Measurements from ENCODE around the gene DCBLD2. TPM values are rescaled to one million over a fixed set of nuclear protein-coding genes. Genes with fewer than 3 reads are reported as not detected.

DCBLD2 gene
- total RNA-seq, 1 donor from 2014 or later = 5.1 TPM

- Mint-ChIP-seq H3K27me3 (ENCODE audit: low read depth) (peaks cover 9% of the 10 kb centered on the region), H3K4me3 (ENCODE audit: low read depth) (no peak overlapping the region), H3K27ac (no peak overlapping the region), H3K4me1 (ENCODE audit: low read depth) (peaks cover 21% of the 10 kb centered on the region), H3K9me3 (no peaks in the 10 kb centered on the region), H3K36me3 (ENCODE audit: low read depth) (no peaks in the 10 kb centered on the region)
- DNase-seq (ENCODE audit: low spot score) = no peak
- intact Hi-C loops (cut with micrococcal nuclease) = no loop called here
Observed at GRCh38 chr3:98778852-98779413, 122.6 kb downstream of the DCBLD2 start.

- Mint-ChIP-seq H3K27me3 (ENCODE audit: low read depth) (peaks cover 9% of the 10 kb centered on the region), H3K4me3 (ENCODE audit: low read depth) (no peak overlapping the region), H3K27ac (no peak overlapping the region), H3K36me3 (ENCODE audit: low read depth) (no peaks in the 10 kb centered on the region), H3K4me1 (ENCODE audit: low read depth) (peaks cover 21% of the 10 kb centered on the region), H3K9me3 (no peaks in the 10 kb centered on the region)
- intact Hi-C loops (cut with micrococcal nuclease) = no loop called here
- no peak for DNase-seq (ENCODE audit: low spot score)
Observed at GRCh38 chr3:98778383-98778782, 123.1 kb downstream of the DCBLD2 start.

- no peaks in the 10 kb centered on the region for H3K36me3 Mint-ChIP-seq (ENCODE audit: low read depth)
- no peak overlapping the region for H3K27ac Mint-ChIP-seq
- peaks cover 9% of the 10 kb centered on the region for H3K27me3 Mint-ChIP-seq (ENCODE audit: low read depth)
- intact Hi-C loops (cut with micrococcal nuclease) = no loop called here
- H3K9me3 Mint-ChIP-seq = no peaks in the 10 kb centered on the region
- H3K4me3 Mint-ChIP-seq (ENCODE audit: low read depth) = no peak overlapping the region
- no peak for DNase-seq (ENCODE audit: low spot score)
- H3K4me1 Mint-ChIP-seq (ENCODE audit: low read depth) = peaks cover 19% of the 10 kb centered on the region
Observed at GRCh38 chr3:98777801-98778220, 123.7 kb downstream of the DCBLD2 start.

- no peaks in the 10 kb centered on the region for H3K36me3 Mint-ChIP-seq (ENCODE audit: low read depth)
- H3K27ac Mint-ChIP-seq = no peak overlapping the region
- no peak for DNase-seq (ENCODE audit: low spot score)
- no peaks in the 10 kb centered on the region for H3K9me3 Mint-ChIP-seq
- H3K4me3 Mint-ChIP-seq (ENCODE audit: low read depth) = no peak overlapping the region
- peaks cover 19% of the 10 kb centered on the region for H3K4me1 Mint-ChIP-seq (ENCODE audit: low read depth)
- H3K27me3 Mint-ChIP-seq (ENCODE audit: low read depth) = peaks cover 9% of the 10 kb centered on the region
- intact Hi-C loops (cut with micrococcal nuclease) = no loop called here
Observed at GRCh38 chr3:98777286-98777685, 124.2 kb downstream of the DCBLD2 start.

GRCh38 chr3:98776140-98776493, 125.4 kb downstream of the DCBLD2 start:
- intact Hi-C loops (cut with micrococcal nuclease) = no loop called here
- H3K4me1 Mint-ChIP-seq (ENCODE audit: low read depth) = peaks cover 19% of the 10 kb centered on the region
- H3K9me3 Mint-ChIP-seq = no peaks in the 10 kb centered on the region
- H3K4me3 Mint-ChIP-seq (ENCODE audit: low read depth) = no peak overlapping the region
- peaks cover 11% of the 10 kb centered on the region for H3K27me3 Mint-ChIP-seq (ENCODE audit: low read depth)
- no peak for DNase-seq (ENCODE audit: low spot score)
- H3K27ac Mint-ChIP-seq = no peak overlapping the region
- no peaks in the 10 kb centered on the region for H3K36me3 Mint-ChIP-seq (ENCODE audit: low read depth)

GRCh38 chr3:98775459-98776139, 125.9 kb downstream of the DCBLD2 start:
- Mint-ChIP-seq H3K27me3 (ENCODE audit: low read depth) (peaks cover 15% of the 10 kb centered on the region), H3K4me1 (ENCODE audit: low read depth) (peaks cover 19% of the 10 kb centered on the region), H3K4me3 (ENCODE audit: low read depth) (no peak overlapping the region), H3K36me3 (ENCODE audit: low read depth) (no peaks in the 10 kb centered on the region), H3K9me3 (no peaks in the 10 kb centered on the region), H3K27ac (no peak overlapping the region)
- intact Hi-C loops (cut with micrococcal nuclease) = no loop called here
- no peak for DNase-seq (ENCODE audit: low spot score)

GRCh38 chr3:98772022-98772421, 129.5 kb downstream of the DCBLD2 start:
- no peaks in the 10 kb centered on the region for H3K36me3 Mint-ChIP-seq (ENCODE audit: low read depth)
- H3K4me1 Mint-ChIP-seq (ENCODE audit: low read depth) = peaks cover 2% of the 10 kb centered on the region
- no peak for DNase-seq (ENCODE audit: low spot score)
- no peak overlapping the region for H3K4me3 Mint-ChIP-seq (ENCODE audit: low read depth)
- peaks cover 25% of the 10 kb centered on the region for H3K27me3 Mint-ChIP-seq (ENCODE audit: low read depth)
- no peak overlapping the region for H3K27ac Mint-ChIP-seq
- intact Hi-C loops (cut with micrococcal nuclease) = no loop called here
- no peaks in the 10 kb centered on the region for H3K9me3 Mint-ChIP-seq

GRCh38 chr3:98770261-98771039, 131.0 kb downstream of the DCBLD2 start:
- Mint-ChIP-seq H3K27ac (no peak overlapping the region), H3K4me3 (ENCODE audit: low read depth) (no peak overlapping the region), H3K36me3 (ENCODE audit: low read depth) (no peaks in the 10 kb centered on the region), H3K9me3 (no peaks in the 10 kb centered on the region), H3K27me3 (ENCODE audit: low read depth) (peaks cover 24% of the 10 kb centered on the region), H3K4me1 (ENCODE audit: low read depth) (peaks cover 2% of the 10 kb centered on the region)
- DNase-seq (ENCODE audit: low spot score) = no peak
- intact Hi-C loops (cut with micrococcal nuclease) = no loop called here

GRCh38 chr3:98769448-98769847, 132.0 kb downstream of the DCBLD2 start:
- Mint-ChIP-seq H3K9me3 (no peaks in the 10 kb centered on the region), H3K4me1 (ENCODE audit: low read depth) (peaks cover 2% of the 10 kb centered on the region)
- intact Hi-C loops (cut with micrococcal nuclease) = no loop called here

GRCh38 chr3:98768961-98769360, 132.5 kb downstream of the DCBLD2 start:
- intact Hi-C loops (cut with micrococcal nuclease) = no loop called here
- no peak for DNase-seq (ENCODE audit: low spot score)
- no peak overlapping the region for H3K4me3 Mint-ChIP-seq (ENCODE audit: low read depth)
- H3K4me1 Mint-ChIP-seq (ENCODE audit: low read depth) = peaks cover 2% of the 10 kb centered on the region
- H3K27ac Mint-ChIP-seq = no peak overlapping the region
- H3K27me3 Mint-ChIP-seq (ENCODE audit: low read depth) = peaks cover 24% of the 10 kb centered on the region
- H3K36me3 Mint-ChIP-seq (ENCODE audit: low read depth) = no peaks in the 10 kb centered on the region
- H3K9me3 Mint-ChIP-seq = no peaks in the 10 kb centered on the region

More at GRCh38 chr3:98769448-98769847, 132.0 kb downstream of the DCBLD2 start:
- H3K36me3 Mint-ChIP-seq (ENCODE audit: low read depth) = no peaks in the 10 kb centered on the region
- H3K27ac Mint-ChIP-seq = no peak overlapping the region
- no peak overlapping the region for H3K4me3 Mint-ChIP-seq (ENCODE audit: low read depth)
- H3K27me3 Mint-ChIP-seq (ENCODE audit: low read depth) = peaks cover 24% of the 10 kb centered on the region
- DNase-seq (ENCODE audit: low spot score) = no peak

- Mint-ChIP-seq H3K36me3 (ENCODE audit: low read depth) (no peaks in the 10 kb centered on the region), H3K27me3 (ENCODE audit: low read depth) (peaks cover 38% of the 10 kb centered on the region), H3K4me3 (ENCODE audit: low read depth) (no peak overlapping the region), H3K27ac (no peak overlapping the region), H3K4me1 (ENCODE audit: low read depth) (peaks cover 10% of the 10 kb centered on the region), H3K9me3 (no peaks in the 10 kb centered on the region)
- intact Hi-C loops (cut with micrococcal nuclease) = no loop called here
- no peak for DNase-seq (ENCODE audit: low spot score)
Observed at GRCh38 chr3:98766924-98767323, 134.6 kb downstream of the DCBLD2 start.

- H3K36me3 Mint-ChIP-seq (ENCODE audit: low read depth) = no peaks in the 10 kb centered on the region
- H3K27me3 Mint-ChIP-seq (ENCODE audit: low read depth) = peaks cover 35% of the 10 kb centered on the region
- peaks cover 10% of the 10 kb centered on the region for H3K4me1 Mint-ChIP-seq (ENCODE audit: low read depth)
- no peak overlapping the region for H3K4me3 Mint-ChIP-seq (ENCODE audit: low read depth)
- no peak overlapping the region for H3K27ac Mint-ChIP-seq
- intact Hi-C loops (cut with micrococcal nuclease) = no loop called here
- no peaks in the 10 kb centered on the region for H3K9me3 Mint-ChIP-seq
- no peak for DNase-seq (ENCODE audit: low spot score)
Observed at GRCh38 chr3:98765721-98766120, 135.8 kb downstream of the DCBLD2 start.

GRCh38 chr3:98764472-98764884, 137.0 kb downstream of the DCBLD2 start:
- Mint-ChIP-seq H3K36me3 (ENCODE audit: low read depth) (no peaks in the 10 kb centered on the region), H3K4me3 (ENCODE audit: low read depth) (no peak overlapping the region), H3K9me3 (no peaks in the 10 kb centered on the region), H3K4me1 (ENCODE audit: low read depth) (peaks cover 8% of the 10 kb centered on the region), H3K27ac (no peak overlapping the region), H3K27me3 (ENCODE audit: low read depth) (peaks cover 31% of the 10 kb centered on the region)
- no peak for DNase-seq (ENCODE audit: low spot score)
- intact Hi-C loops (cut with micrococcal nuclease) = no loop called here

All from activated T-helper 2 cell treated with anti-CD3 and anti-CD28 coated beads, Interferon-gamma antibody, Interleukin-2, Interleukin-4, amounts not matched to agents 10 μg/mL and 5 μg/mL and 100 μg/mL, durations not matched to agents 14 hours and 24 hours and 36 hours (primary cell).